ENCODE data around the gene PCBP3.

The PCBP3 gene

DNA sequence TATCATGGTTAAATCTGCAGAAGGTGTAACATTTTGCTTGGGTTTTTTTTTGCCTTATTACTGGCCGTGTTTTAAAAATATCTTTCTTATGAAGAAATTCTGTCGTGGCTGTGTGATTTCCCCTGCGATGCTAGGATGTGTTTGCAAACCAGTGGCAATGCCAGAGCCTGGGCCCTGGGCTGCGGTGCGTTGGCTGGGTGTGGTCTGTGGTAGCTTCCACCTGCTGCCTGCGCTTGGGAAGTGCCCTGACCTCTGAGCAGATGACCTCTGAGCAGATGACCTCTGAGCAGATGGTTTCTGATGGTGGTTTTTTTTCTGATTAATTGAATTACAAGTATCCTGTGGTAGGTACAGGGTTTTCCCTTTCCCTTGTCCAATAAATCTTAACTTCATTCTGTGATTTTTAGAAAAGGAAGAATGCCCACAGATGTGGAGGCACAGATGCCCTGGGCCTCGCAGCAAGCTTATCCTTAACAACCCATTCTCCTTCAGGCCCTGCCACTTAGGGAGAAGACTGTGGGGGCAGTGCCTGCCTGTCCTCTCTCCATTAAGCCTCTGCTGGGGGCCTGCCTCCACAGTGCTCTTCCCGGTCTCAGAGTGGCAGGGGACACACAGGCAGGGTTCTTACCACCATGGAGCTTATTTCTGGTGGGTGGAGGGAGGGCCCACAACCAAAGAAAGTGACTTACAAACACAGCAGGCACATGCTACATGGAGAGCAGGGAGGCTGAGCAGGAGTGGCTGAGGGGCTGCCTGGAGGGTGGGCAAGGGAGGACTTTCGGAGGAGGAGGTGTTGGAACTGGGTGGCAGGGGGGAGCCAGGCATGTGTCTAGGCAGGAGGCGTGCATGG lies 81.7 kb downstream of the PCBP3 start:
- no peak for DNase-seq (ENCODE audit: low read depth)

DNA sequence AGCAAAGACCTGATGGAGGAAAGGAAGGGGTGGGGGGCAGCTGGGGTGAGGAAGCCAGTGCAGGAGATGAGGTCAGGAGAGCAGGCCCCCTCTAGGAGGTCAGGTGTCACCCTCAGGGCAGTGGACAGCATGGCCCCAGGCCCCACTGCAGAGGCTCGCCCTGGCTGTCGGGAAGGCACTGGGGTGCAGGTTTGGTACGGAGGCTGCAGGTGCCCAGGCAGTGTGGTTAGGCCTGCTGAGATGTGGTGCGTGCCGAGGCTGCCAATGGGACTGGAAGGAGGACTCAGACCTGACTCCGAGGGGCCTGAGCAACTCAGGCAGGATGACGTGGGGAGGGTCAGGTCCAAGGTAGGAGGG lies 82.3 kb downstream of the PCBP3 start:
- no peak for DNase-seq (ENCODE audit: low read depth)

DNA sequence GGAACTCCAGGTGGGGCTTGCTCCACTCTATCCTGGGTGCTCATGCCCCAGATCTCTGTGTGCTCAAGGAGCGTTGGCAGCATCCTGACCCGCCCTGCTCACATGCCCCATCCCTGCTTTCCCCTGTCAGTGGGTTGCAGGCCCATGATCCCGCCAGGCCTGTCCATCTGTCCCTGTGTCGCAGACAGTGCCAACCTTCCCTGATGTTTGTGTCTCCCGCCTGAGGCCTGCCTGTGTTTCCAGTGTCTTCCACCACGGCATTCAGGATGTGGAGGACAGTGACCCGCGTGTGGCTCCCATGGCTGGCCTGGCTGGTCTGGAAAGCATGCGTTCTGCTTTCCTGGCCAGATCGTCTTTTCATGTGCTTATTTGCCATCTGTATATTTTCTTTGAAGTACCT lies 82.9 kb downstream of the PCBP3 start:
- no peak for DNase-seq (ENCODE audit: low read depth)

DNA sequence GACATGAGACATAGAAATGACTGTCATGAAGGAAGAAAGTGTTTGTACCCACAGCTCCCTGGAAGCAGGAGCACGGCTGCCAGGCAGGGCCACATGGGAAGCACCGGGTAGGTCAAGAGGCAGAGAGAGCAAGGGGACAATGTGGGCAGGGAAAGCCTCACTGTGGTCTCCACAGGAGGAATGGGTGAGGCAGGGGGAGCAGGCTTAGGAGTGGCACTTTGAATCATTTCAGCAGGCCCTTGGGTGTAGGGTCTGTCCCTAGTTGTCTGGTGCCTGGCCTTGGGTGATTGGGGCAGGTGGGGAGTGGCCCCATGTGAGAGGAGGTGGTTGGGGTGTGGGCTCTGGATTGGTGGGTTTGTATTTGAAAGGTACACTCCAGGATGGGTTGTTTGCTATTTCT lies 83.9 kb downstream of the PCBP3 start:
- DNase-seq (ENCODE audit: low read depth): no peak

DNA sequence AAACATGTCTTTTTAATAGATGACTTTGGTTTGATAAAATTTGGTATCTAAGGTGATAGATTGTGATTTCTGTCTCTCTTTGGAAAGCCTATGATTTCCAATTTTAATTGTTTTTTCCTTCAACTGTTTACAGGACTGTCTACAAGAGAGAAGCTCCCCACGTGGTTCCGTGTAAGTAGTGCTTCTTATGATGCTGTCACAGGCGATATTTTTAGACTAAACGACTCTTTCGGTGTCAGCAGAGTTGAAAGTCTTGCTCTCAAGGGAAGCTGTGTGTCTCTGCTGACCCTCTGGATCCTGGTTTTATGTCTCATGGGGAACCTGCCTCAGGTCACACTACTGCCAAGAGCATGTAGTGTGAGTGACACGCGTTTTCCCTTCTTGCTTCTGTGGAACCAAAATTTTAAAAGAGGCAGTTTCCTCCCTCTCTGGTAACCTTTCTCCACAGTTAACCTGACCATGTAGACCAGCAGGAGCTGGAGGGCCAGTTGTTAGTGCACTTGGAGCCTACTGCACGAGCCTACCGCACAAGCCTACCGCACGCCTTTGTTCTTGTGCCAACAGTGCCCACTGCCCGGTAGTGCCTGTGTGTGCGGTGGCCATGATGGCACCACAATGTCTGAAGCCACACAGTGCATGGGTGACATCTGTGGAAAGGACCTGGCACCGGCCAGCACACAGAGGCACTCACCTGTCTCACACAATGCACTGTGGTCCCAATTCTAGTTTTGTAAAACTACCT lies 91.9 kb downstream of the PCBP3 start:
- DNase-seq (ENCODE audit: low read depth): no peak

DNA sequence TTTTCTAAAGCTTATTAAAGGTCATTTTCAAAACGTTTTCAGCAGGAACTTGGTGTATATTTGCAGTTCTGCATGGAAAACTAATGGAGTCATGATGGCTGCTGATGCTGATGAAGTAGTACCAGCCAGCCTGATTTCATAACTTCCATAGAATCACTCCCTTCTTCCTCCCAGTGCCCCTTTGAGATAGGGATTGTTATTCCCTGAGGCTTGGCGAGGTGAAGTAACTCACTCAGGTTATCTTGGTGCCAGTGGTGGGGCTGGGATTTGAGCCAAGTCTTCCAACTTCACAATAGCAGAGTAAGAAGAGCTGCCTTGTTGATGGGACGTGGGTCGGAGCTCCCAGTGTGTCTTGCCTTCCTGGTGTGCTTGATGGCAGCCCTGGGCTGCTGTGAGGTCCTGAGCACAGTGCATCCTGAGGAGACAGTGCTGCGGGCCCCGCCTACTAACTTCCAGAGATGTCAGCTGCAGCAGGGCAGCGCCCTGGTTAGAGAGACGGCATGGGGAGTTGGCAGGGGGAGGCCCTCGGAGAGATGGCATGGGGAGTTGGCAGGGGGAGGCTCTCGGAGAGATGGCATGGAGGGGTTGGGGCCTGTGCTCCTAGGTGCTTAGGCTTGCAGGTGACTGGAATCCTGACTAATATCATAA lies 92.6 kb downstream of the PCBP3 start:
- no peak for DNase-seq (ENCODE audit: low read depth)

DNA sequence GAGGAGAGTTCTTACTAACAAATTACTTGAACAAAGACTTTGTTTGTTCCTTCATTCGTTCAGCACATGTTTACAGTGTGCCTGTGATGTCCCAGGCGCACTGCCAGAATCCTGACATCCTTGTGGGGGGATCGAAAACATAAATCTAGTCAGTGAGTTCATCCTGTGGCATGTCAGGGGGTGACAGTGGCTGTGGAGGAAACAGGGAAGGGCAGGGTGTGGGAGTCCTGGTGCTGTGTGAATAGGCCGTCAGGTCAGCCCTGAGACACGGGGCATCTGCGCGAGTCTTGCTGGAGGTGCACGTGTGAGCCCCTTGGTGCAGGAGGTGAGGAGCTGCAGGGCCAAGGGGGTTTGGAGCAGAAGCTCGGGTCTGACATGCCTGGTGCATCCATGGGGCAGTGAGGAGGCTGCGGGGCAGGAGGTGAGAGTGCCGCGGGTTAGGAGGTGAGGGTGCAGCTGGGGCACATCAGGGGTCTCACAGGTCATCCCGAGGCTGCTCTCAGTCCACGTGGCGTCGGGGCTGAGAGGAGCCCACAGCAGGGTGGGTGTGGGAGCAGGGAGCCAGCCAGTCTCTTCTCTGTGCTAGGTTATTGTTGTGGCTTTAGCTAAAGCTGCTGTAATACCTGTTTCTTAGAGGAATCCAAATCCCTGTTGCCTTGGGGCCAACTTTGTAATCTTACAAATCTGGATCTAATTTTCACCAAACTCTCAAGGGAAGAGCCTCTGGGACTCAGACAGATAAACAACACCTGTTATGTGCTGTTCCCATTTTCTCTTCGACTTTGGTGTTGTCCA lies 93.4 kb downstream of the PCBP3 start:
- DNase-seq (ENCODE audit: low read depth): no peak

DNA sequence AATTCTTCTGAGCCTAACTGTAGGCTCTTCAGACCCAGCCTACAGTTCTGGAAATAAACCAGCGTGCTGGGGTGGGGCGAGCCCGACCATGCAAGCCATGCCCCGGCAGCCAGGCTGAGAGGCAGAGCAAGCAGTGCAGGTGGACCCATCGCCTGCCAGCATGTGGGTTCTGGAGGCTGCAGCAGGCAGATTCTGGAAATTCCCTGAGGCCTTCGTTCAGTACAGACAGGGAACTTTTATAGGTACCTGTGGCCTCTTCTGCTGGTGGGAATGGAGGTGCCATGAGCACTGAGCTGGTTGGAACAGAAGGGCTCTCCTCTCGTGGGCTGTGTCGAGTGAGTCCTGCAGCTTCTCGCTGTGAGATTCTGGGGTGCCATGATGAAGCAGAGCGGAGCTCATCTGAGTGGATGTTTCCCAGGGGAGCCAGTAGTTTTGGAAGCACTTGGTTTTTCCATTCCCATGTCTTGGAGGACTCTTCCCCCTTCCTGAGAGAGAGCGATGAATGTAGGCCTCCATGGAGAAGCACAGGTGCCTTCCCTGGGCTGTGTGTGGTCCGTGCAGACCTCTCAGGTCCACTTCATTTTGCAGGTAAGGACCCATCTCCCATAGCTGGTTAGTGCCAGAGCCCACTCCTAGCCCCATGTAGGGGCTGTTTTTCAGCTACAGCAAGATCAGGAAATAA lies 94.1 kb downstream of the PCBP3 start:
- no peak for DNase-seq (ENCODE audit: low read depth)

DNA sequence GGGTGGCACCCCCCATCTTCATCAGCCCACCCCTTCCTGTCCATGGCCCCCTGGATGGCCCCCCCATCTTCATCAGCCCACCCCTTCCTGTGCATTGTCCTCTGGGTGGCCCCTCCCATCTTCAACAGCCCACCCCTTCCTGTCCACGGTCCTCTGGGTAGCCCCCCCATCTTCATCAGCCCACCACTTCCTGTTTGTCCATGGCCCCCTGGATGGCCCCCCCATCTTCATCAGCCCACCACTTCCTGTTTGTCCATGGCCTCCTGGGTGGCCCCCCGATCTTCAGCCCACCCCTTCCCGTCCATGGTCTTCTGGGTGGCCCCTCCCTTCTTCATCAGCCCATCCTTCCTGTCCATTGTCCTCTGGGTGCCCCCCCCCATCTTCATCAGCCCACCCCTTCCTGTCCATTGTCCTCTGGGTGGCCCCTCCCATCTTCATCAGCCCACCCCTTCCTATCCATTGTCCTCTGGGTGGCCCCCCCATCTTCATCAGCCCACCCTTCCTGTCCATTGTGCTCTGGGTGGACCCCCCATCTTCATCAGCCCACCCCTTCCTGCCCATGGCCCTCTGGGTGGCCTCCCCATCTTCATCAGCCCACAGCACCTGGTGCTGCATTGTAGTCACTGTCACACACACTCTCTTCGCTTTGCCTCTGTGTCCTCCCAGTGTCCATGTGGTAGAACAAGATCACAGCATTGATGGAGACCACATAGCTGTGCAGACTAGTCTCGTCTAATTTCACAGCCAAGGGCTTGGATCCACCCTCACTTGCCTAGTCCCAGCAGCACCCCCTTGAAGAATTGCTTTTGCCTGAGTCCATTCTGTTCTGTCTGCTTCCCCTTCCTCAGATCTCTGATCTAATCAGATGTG lies 95.9 kb downstream of the PCBP3 start:
- no peak for DNase-seq (ENCODE audit: low read depth)

DNA sequence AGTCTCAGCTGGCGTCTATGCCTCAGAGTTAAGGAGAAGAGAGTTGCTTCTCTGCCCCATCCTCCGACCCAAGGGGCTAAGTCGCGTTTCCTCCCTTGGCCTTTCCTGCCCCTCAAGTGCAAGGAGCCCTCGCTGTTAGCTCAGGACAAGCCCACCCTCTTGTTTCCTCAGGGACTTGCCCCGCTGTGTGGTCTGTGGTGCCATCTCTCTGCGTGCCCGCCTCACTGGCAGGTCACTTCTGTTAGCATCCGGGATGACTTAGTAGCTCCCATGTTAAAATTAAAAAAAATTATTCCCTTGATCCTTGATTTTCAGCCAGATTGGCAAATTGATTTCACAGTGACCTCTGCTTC lies 96.5 kb downstream of the PCBP3 start:
- no peak for DNase-seq (ENCODE audit: low read depth)

DNA sequence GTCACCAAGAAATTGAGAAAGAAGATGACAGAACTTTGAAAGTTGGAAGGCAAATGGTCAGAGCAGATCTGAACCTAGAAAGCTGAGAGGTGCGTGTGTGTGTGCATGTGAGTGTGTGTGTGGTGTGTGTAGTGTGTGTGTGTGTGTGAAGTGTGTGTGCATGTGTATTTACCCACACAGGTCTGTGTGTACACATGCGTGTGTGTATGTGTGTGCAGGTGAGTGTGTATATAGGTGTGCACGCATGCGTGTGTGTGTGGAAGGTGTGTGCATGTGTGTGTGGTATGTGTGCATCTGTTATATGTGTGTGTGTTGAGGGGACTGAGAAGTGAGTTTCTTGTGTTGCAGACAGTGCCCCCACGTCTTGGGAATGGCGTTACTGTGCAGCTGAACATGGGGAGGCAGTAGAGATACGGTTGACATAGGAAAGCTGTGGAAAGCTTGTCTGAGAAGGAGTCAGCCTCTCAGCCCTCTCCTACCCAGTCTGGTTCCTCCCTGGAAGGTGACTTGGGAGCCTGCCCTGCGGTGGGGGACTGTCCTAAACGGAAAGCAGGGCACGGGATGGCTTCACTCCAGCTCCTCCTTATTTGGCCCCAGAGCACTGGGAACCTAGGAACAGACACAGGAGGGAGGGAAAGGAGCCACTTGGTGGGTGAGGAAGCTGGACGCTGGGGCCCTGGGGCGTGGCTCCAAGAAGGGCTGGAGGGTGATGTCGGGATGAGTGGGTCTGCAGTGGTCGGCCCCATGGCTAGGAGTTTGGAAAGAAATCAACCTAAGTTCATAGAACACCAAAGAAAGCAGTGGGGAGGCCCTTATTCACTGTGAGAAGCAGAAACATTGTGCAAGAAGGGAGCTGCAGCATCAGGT lies 97.2 kb downstream of the PCBP3 start:
- DNase-seq (ENCODE audit: low read depth): no peak

DNA sequence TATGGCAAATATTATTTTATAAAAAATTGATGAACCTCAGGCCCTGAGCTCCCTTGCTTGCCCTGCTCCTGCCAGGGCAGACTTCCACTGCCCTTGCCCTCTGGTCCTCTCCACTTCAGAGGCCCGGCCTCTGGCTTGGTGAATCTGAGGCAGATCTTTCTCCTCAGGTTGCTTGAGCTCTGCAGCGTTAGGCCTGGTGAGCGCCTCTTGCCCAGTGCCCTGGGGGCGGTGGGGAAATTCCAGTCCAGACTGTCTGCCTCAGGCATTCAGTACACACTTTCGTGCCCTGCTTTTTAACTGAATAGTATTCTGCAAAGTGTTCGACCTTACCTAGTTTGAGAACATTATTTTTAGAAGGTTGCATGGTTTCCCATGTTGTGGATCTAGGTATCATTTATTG lies 98.2 kb downstream of the PCBP3 start:
- DNase-seq (ENCODE audit: low read depth): no peak

DNA sequence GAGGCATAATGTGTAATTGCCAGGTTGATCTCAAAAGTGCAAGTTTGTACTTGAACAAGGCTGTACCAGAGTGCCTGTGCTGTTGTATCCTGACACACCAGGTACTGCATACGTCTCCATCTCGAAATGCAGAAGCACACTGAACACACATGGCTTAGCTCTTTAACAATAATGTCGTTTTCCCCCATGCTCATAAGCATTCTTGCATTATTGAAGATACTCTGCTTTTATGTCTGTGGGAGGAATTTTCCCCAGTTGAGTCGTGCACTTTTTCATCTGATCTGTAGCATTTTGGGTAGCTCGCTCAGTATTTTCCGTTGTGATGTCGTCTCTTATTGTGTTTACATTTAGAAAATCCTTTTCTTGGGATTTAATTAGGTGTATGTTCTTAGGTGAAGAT lies 98.7 kb downstream of the PCBP3 start:
- no peak for DNase-seq (ENCODE audit: low read depth)

DNA sequence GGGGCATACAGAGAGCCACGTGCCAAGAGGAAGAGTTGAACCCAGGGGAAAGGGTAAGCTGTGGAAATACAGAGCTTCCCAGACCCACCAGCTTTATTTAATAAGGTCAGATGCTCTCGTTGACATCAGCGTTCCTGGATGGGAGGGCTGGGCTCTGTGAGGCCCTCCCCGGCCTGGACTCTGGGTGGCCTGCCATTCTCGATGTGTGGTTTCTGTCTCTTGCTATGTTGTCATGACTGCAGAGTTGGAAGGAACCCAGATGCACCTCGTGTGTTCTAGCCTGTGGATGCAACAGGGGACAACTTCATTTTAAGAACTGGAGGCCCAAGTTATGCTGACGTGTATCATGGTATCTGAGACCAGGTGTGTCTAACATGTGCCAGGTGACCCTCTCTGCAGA lies 101.7 kb downstream of the PCBP3 start:
- DNase-seq (ENCODE audit: low read depth): no peak

DNA sequence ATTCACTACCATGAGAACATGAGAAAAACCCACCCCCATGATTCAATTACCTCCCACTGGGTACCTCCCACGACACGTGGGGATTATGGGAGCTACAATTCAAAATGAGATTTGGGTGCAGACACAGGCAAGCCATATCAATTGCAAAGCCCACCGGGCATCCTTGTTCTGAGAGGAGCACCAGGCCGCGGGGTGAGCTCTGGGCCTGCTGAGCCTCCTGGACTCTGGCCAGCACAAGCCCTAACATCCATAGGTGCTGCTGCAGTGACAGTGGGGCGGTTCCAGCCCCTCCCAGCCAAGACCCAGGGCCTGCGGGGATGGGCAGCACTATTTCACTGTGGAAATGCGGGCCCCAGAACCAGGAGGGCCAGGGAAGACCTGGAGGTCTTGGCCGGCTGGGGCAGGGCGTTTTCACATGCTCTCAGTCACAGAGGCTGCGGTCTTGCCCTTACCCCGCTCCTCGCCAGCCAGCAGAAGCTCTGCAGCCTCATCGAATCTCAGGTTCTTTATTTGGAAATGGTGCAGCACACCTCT lies 103.8 kb downstream of the PCBP3 start:
- no peak for DNase-seq (ENCODE audit: low read depth)

DNA sequence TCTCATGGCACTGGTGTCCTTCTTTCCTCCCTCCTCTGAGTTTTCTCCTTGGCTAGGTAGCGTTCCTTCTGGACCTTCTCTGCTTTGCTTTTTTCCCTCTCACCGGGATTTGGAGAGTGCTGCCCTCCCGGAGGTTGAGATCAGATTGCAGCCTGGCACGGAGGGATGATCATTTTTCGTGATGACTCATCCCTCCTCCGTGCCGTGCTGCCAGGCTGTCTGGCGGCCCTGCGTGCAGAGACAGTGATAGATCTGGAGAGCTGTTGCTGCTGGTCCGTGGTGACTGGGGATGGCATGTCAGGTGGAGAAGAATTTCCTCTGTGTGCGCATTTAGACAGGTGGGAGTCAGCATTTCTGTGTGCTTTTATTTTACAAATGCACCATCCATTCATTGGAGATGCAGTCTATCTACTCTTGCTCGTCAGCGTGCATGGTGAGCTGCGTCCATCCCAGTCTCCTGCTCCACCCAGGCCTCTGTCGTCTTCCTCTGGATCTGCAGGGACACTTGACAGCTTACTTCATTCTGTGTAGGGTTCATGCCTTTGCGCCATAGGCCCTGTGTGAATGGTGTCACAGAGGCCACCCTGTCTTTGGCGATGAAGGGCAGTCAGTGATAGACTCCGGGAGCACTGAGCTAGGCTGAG lies 104.4 kb downstream of the PCBP3 start:
- peak; percentile 30 for DNase-seq (ENCODE audit: low read depth)

DNA sequence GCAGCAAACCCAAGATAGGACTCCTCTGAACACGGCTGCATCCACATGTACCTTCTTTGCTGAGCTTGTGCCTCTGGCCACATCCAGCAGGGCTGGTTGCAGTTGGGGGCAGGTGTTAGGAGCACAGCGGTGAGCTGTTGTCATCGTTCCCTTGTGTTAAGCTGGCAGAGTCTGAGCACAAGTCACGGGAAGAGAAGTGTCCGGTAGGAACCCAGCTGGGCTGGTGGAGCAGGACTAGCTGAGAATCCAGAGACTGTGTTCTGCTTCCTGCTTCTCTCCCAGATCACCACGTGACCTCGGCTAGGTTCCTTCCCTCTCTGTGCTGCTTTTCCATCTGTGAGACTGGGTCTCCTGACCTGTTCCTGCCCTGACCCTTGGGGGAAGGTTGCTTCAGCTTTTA lies 105.1 kb downstream of the PCBP3 start:
- no peak for DNase-seq (ENCODE audit: low read depth)

DNA sequence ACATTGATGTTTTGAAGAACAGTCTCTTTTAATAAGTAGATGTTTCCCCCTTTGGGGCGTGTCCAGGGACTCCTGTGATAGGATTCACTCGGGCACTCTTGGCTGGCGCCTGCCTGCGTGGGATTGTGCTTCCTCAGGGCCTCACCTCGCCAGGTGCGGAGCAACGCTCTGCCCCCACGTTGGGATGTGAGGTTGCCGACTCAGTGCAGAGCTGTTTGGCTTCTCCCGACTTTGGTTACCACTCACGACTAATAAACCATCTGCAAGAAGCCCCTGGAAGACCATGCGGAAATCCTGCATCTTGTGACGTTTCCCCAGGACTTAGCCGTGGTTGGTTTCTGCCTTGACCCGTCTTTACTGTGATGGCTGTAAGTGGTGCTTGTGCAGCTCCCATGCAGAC lies 106.4 kb downstream of the PCBP3 start:
- no peak for DNase-seq (ENCODE audit: low read depth)

DNA sequence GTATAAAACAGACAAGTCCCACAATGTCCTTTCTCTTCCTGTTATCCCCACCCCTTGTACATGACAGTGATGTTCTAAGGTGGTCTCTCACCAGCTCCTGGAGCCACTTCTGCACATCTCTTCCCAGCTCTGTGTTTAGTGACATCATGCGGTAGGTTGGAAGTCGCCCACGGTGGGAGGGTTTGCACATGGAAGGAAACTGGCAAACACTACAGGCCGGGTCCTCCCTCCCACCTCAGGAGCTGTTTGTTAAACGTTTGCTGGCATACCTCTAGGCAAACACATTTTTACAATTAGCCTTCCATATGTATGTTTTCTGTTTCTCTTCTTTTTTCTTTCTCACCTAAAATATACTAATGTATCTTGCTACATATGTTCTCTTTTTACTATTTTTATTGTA lies 107.4 kb downstream of the PCBP3 start:
- DNase-seq (ENCODE audit: low read depth): no peak
